ENCODE results near the gene BRD8.

- TF ChIP-seq ZBTB7A (IDR thresholded peaks at IDR 0.05; ENCODE audit: low read depth), result no peak
- no peak for TF ChIP-seq USF1 (IDR thresholded peaks at IDR 0.05)
- no peak for TF ChIP-seq MAX (IDR thresholded peaks at IDR 0.05)
- no peak for TF ChIP-seq EP300 (IDR thresholded peaks at IDR 0.05; ENCODE audit: borderline replicate concordance)
- no peak for TF ChIP-seq NFIC (IDR thresholded peaks at IDR 0.05)
- TF ChIP-seq CEBPB (IDR thresholded peaks at IDR 0.05), result no peak
- no peak for TF ChIP-seq REST (IDR thresholded peaks at IDR 0.05; ENCODE audit: low read depth)
- TF ChIP-seq TAF1 (IDR thresholded peaks at IDR 0.05; ENCODE audit: low read depth), result no peak
- TF ChIP-seq YY1 (IDR thresholded peaks at IDR 0.05; ENCODE audit: low read depth), result no peak
- TF ChIP-seq EGR1 (IDR thresholded peaks at IDR 0.05), result no peak
- no peak for TF ChIP-seq CREB1 (IDR thresholded peaks at IDR 0.05; ENCODE audit: low read depth)
- TF ChIP-seq TEAD4 (IDR thresholded peaks at IDR 0.05), result no peak
- no peak for TF ChIP-seq FOXM1 (IDR thresholded peaks at IDR 0.05; ENCODE audit: borderline replicate concordance, low read depth)
- TF ChIP-seq TCF12 (IDR thresholded peaks at IDR 0.05; ENCODE audit: low read depth), result no peak
These were observed 81.2 kb downstream of the BRD8 start for GRCh38 chr5:138096997-138097828.

Data from Ishikawa (cell line).